Hair follicular keratinocyte (primary cell): ENCODE results near the gene MIPOL1. TPM values are rescaled to one million over a fixed set of nuclear protein-coding genes. Genes with fewer than 3 reads are reported as not detected.

ENCODE experiments used
- total RNA-seq: library from RNA; depleted of rRNA; stranded (reverse); fragments of >200 nt; gene quantifications from 2 replicates; pipeline ENCODE4 v1.2.3, GENCODE V29; 2015

MIPOL1 gene
- total RNA-seq: 3.7 and 5.2 TPM in 2 replicates

GRCh38 chr14:37197421-37198272 is at the start of gene MIPOL1:
Gene MIPOL1 (plus strand): TSS chr14:37197937. CDS start chr14:37247889, 49,952 bp downstream.

GRCh38 chr14:37172024-37172869 is 25.5 kb upstream of the MIPOL1 start, which contains the start of gene SLC25A21:
Gene SLC25A21 (minus strand): TSS chr14:37172606.

GRCh38 chr14:37594971-37595808 is 397.5 kb downstream of the MIPOL1 start, which contains the start of the genes FOXA1 and TTC6:
Gene FOXA1 (minus strand): TSS chr14:37595249. CDS start chr14:37594972, 277 bp downstream.
Gene TTC6 (plus strand): TSS chr14:37595629. CDS start chr14:37622065, 26,436 bp downstream.

Other genes with a start within 250 kb of the MIPOL1 start
- gene SLC25A21, start 25.3 kb upstream of the MIPOL1 start, total RNA-seq: 0.23 and 0.34 TPM in 2 replicates